Heart left ventricle (tissue), 13 donors: ENCODE data around the gene RNF130.
"Not testable (repeated sequence)": the region's sequence is repeated elsewhere in the genome, so short reads cannot be mapped to it uniquely, and the experiment has no call there.

Experiments used
- POLR2A ChIP-seq, 2 donors: fragments of 450-650 bp; IDR thresholded peaks; one replicate each; pipeline ENCODE4 v1.6.1; 2017; ENCODE audit warnings: antibody characterized with exemption in 2 of 2, mild to moderate bottlenecking in 2 of 2, moderate library complexity in 2 of 2
- TF ChIP-seq, protein P1 (sequence below), 12 donors: fragments of 200-600 bp; sonication (generic) in 4 of 12; IDR thresholded peaks; one replicate each; pipeline versions ENCODE4 v1.5.0 to v1.8.0; 2018 to 2022; ENCODE audit warnings: antibody characterized with exemption in 12 of 12, mild to moderate bottlenecking in 5 of 12
- donor health status: ischemic (EF 13 %, LVEDD 7.1; RV severe dilation, severe dysfunction).
- donor health status: DM: no; HTN: yes; CAD: no.
- donor health status: DM: no; HTN: no; CAD: no.
- donor health status: ischemic (EF 25% LVEDD 6.9; RV normal size, moderate dysfunction).
- donor health status: ischemic (EF 25% LVEDD 5.7; RV mildly dilated, moderate dysfunction).
- donor health status: ischemic (EF 35%, LVEDD 5.7; RV mildly dilated, moderate dysfunction).
- donor health status: nonischemic (EF 11% LVEDD 7.7; RV severe dilation, severe dysfunction).
- donor health status: DM: yes; HTN: yes; CAD: no.
- donor health status: PGD.
- donor health status: ischemic (EF 29% LVEDD 5.4; RV normal size, mild dysfunction).
- donor health status: nonischemic (EF 23%, LVEDD 6.1; RV moderate dilation, normal function).

DNA sequence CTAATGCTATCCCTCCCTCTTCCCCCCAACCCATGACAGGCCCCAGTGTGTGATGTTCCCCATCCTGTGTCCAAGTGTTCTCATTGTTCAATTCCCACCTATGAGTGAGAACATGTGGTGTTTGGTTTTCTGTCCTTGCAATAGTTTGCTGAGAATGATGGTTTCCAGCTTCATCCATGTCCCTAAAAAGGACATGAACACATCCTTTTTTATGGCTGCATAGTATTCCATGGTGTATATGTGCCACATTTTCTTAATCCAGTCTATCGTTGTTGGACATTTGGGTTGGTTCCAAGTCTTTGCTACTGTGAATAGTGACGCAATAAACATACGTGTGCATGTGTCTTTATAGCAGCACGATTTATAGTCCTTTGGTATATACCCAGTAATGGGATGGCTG lies 78.7 kb downstream of the RNF130 start:
- TF ChIP-seq, protein P1, sequence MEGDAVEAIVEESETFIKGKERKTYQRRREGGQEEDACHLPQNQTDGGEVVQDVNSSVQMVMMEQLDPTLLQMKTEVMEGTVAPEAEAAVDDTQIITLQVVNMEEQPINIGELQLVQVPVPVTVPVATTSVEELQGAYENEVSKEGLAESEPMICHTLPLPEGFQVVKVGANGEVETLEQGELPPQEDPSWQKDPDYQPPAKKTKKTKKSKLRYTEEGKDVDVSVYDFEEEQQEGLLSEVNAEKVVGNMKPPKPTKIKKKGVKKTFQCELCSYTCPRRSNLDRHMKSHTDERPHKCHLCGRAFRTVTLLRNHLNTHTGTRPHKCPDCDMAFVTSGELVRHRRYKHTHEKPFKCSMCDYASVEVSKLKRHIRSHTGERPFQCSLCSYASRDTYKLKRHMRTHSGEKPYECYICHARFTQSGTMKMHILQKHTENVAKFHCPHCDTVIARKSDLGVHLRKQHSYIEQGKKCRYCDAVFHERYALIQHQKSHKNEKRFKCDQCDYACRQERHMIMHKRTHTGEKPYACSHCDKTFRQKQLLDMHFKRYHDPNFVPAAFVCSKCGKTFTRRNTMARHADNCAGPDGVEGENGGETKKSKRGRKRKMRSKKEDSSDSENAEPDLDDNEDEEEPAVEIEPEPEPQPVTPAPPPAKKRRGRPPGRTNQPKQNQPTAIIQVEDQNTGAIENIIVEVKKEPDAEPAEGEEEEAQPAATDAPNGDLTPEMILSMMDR (IDR thresholded peaks at IDR 0.05) = not testable (repeated sequence)
- not testable (repeated sequence) for TF ChIP-seq POLR2A (IDR thresholded peaks at IDR 0.05)
